Natural killer cell (primary cell): ENCODE results near the gene R3HDM2. TPM values are rescaled to one million over a fixed set of nuclear protein-coding genes. Genes with fewer than 3 reads are reported as not detected.

Experiments
- ATAC-seq, 3 donors: fragments of 150-1000 bp in 2 of 3; fragments of 200-7000 bp in 1 of 3; cut with Tn5 transposase; 1 replicate in 1 of 3; 2 replicates in 2 of 3; pipeline ENCODE4 v1.10.0; 2021; ENCODE audit warnings: mild to moderate bottlenecking in 2 of 3, moderate library complexity in 2 of 3
- DNase-seq, 2 donors: peaks; one replicate each; pipeline versions ENCODE4 v3.0.0 to v3.0.0-alpha.2; 2013 to 2021; ENCODE audit warnings: mixed read lengths in 1 of 2
- H3K27ac ChIP-seq: one replicate; pipeline ENCODE4 v1.5.1; 2013; ENCODE audit warnings: mild to moderate bottlenecking, low read length
- H3K27me3 ChIP-seq: one replicate; pipeline ENCODE4 v1.6.1; 2013; ENCODE audit warnings: low read length; ENCODE audit not compliant: control insufficient read depth, insufficient read depth
- H3K36me3 ChIP-seq: one replicate; pipeline ENCODE4 v1.6.1; 2013; ENCODE audit warnings: low read length; ENCODE audit not compliant: control insufficient read depth, insufficient read depth
- H3K4me1 ChIP-seq: one replicate; pipeline ENCODE4 v1.6.1; 2013; ENCODE audit warnings: low read length; ENCODE audit not compliant: control insufficient read depth, insufficient read depth
- H3K4me3 ChIP-seq: one replicate; pipeline ENCODE4 v1.5.1; 2013; ENCODE audit warnings: low read length
- H3K9me3 ChIP-seq: one replicate; pipeline ENCODE4 v1.6.1; 2013; ENCODE audit warnings: low read length; ENCODE audit not compliant: control insufficient read depth, insufficient read depth
- H3K27ac Mint-ChIP-seq, 2 donors: one replicate each; pipeline ENCODE4 v1.8.0; 2022; ENCODE audit warnings: mild to moderate bottlenecking in 2 of 2, mixed read lengths in 2 of 2, moderate library complexity in 1 of 2
- H3K27me3 Mint-ChIP-seq, 2 donors: one replicate each; pipeline ENCODE4 v1.8.0; 2022; ENCODE audit warnings: low read depth in 2 of 2, mixed read lengths in 2 of 2
- H3K36me3 Mint-ChIP-seq: one replicate; pipeline ENCODE4 v1.8.0; 2022; ENCODE audit warnings: mixed read lengths
- H3K4me1 Mint-ChIP-seq, 2 donors: one replicate each; pipeline ENCODE4 v1.8.0; 2022; ENCODE audit warnings: mixed read lengths in 2 of 2
- H3K4me3 Mint-ChIP-seq: one replicate; pipeline ENCODE4 v1.8.0; 2022; ENCODE audit warnings: mild to moderate bottlenecking, moderate library complexity, mixed read lengths
- H3K9me3 Mint-ChIP-seq, 2 donors: one replicate each; pipeline ENCODE4 v1.8.0; 2022; ENCODE audit warnings: mixed read lengths in 2 of 2
- WGBS: methylation state at CpG from one replicate; pipeline ENCODE4 v1.1.7; 2013; ENCODE audit warnings: missing lambda C conversion rate; ENCODE audit not compliant: insufficient coverage; 5-methylcytosine and 5-hydroxymethylcytosine counted together
- intact Hi-C: fragments of 100-400 bp; cut with micrococcal nuclease; formaldehyde crosslinking; loops from one replicate; pipeline ENCODE4 v1.14.2; 2022
- total RNA-seq, 4 donors: library from RNA; stranded (reverse); fragments of 120-200 nt in 1 of 4; gene quantifications; one replicate each; pipeline versions ENCODE4 v1.2.3 to v1.2.4, GENCODE V29; 2013 to 2022
- TF ChIP-seq, protein P1 (sequence below): fragments of 200-600 bp; IDR thresholded peaks from one replicate; pipeline ENCODE4 v1.8.0; 2022; ENCODE audit warnings: antibody characterized with exemption

R3HDM2 gene
- total RNA-seq, 3 donors from 2014 or later (not counting 1 experiment from before 2014, with no cell fraction given) = 110 to 124 (median 123) TPM

- Mint-ChIP-seq H3K4me1 (peaks cover 6% of the 10 kb centered on the region in 2 donors), H3K27me3 (peaks cover 6 to 8% of the 10 kb centered on the region in 2 donors), H3K4me3 (no peak overlapping the region), H3K27ac (no peak overlapping the region), H3K9me3 (no peaks in the 10 kb centered on the region), H3K36me3 (no peaks in the 10 kb centered on the region)
- TF ChIP-seq, protein P1, sequence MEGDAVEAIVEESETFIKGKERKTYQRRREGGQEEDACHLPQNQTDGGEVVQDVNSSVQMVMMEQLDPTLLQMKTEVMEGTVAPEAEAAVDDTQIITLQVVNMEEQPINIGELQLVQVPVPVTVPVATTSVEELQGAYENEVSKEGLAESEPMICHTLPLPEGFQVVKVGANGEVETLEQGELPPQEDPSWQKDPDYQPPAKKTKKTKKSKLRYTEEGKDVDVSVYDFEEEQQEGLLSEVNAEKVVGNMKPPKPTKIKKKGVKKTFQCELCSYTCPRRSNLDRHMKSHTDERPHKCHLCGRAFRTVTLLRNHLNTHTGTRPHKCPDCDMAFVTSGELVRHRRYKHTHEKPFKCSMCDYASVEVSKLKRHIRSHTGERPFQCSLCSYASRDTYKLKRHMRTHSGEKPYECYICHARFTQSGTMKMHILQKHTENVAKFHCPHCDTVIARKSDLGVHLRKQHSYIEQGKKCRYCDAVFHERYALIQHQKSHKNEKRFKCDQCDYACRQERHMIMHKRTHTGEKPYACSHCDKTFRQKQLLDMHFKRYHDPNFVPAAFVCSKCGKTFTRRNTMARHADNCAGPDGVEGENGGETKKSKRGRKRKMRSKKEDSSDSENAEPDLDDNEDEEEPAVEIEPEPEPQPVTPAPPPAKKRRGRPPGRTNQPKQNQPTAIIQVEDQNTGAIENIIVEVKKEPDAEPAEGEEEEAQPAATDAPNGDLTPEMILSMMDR = no peak
- H3K4me1 ChIP-seq = peaks cover 10% of the 10 kb centered on the region
- no peak overlapping the region for H3K4me3 ChIP-seq
- H3K27me3 ChIP-seq = peaks cover 8% of the 10 kb centered on the region
- intact Hi-C loops = no loop called here
- no peaks in the 10 kb centered on the region for H3K36me3 ChIP-seq
- H3K9me3 ChIP-seq = no peaks in the 10 kb centered on the region
- no peak overlapping the region for H3K27ac ChIP-seq
- ATAC-seq (no peak), DNase-seq (no peak)
- 93% methylated on average over 22 of the region's 22 CpGs for WGBS
Observed at GRCh38 chr12:57208631-57209282, 222.1 kb downstream of the R3HDM2 start.

- no peak overlapping the region for H3K27ac ChIP-seq
- Mint-ChIP-seq H3K27ac (no peak overlapping the region), H3K4me1 (no peaks in the 10 kb centered on the region), H3K36me3 (no peaks in the 10 kb centered on the region), H3K9me3 (no peaks in the 10 kb centered on the region), H3K4me3 (no peak overlapping the region), H3K27me3 (peaks cover under 1 to 2% of the 10 kb centered on the region in 2 donors)
- intact Hi-C loops = no loop called here
- peaks cover 3% of the 10 kb centered on the region for H3K27me3 ChIP-seq
- no peaks in the 10 kb centered on the region for H3K9me3 ChIP-seq
- peaks cover 3% of the 10 kb centered on the region for H3K4me1 ChIP-seq
- H3K4me3 ChIP-seq = no peak overlapping the region
- ATAC-seq (no peak), DNase-seq (no peak)
- H3K36me3 ChIP-seq = no peaks in the 10 kb centered on the region
- TF ChIP-seq, protein P1 = no peak
- WGBS = 82% methylated on average over 29 of the region's 29 CpGs
Observed at GRCh38 chr12:57207731-57208630, 222.9 kb downstream of the R3HDM2 start.

GRCh38 chr12:57205931-57206330 lies 224.9 kb downstream of the R3HDM2 start:
- Histone ChIP-seq H3K27me3 (no peaks in the 10 kb centered on the region), H3K36me3 (no peaks in the 10 kb centered on the region), H3K4me1 (no peaks in the 10 kb centered on the region), H3K9me3 (no peaks in the 10 kb centered on the region), H3K27ac (no peak overlapping the region), H3K4me3 (no peak overlapping the region)
- H3K36me3 Mint-ChIP-seq = no peaks in the 10 kb centered on the region
- DNase-seq (no peak), ATAC-seq (no peak)
- WGBS = 83% methylated on average over 6 of the region's 7 CpGs
- H3K27ac Mint-ChIP-seq = no peak overlapping the region
- peaks cover 0 to 5% of the 10 kb centered on the region in 2 donors for H3K27me3 Mint-ChIP-seq
- H3K4me3 Mint-ChIP-seq = no peak overlapping the region
- TF ChIP-seq, protein P1 = no peak
- no peaks in the 10 kb centered on the region for H3K9me3 Mint-ChIP-seq
- no peaks in the 10 kb centered on the region for H3K4me1 Mint-ChIP-seq
- intact Hi-C loops = no loop called here
